Loucy (cell line): ENCODE measurements around the gene KLHL40.

Source experiments
- H2AFZ ChIP-seq: fragments of 200-600 bp; sonication (generic); 2 replicates; pipeline ENCODE4 v1.6.0; 2016; ENCODE audit warnings: antibody characterized with exemption, mild to moderate bottlenecking, low read length, moderate library complexity
- H3F3A ChIP-seq: fragments of 200-600 bp; 2 replicates; pipeline ENCODE4 v1.6.0; 2016; ENCODE audit warnings: antibody characterized with exemption, low read depth, mild to moderate bottlenecking
- H3K27me3 ChIP-seq: fragments of 200-600 bp; sonication (generic); 2 replicates; pipeline ENCODE4 v1.6.1; 2014; ENCODE audit warnings: low read length, mild to moderate bottlenecking; ENCODE audit not compliant: insufficient read depth, poor library complexity, severe bottlenecking
- H3K36me3 ChIP-seq: fragments of 200-600 bp; sonication (generic); 2 replicates; pipeline ENCODE4 v1.6.1; 2016; ENCODE audit warnings: low read length; ENCODE audit not compliant: insufficient read depth
- H3K4me1 ChIP-seq: fragments of 200-600 bp; sonication (generic); 2 replicates; pipeline ENCODE4 v1.5.1; 2014; ENCODE audit warnings: low read length, mild to moderate bottlenecking; ENCODE audit not compliant: insufficient read depth, poor library complexity, severe bottlenecking
- H3K4me2 ChIP-seq: fragments of 200-600 bp; sonication (generic); 2 replicates; pipeline ENCODE4 v1.6.0; 2014; ENCODE audit warnings: antibody characterized with exemption, low read length, low read depth, mild to moderate bottlenecking; ENCODE audit not compliant: poor library complexity, severe bottlenecking
- H3K4me3 ChIP-seq: fragments of 200-600 bp; sonication (generic); 2 replicates; pipeline ENCODE4 v1.5.1; 2014; ENCODE audit warnings: low read length, mild to moderate bottlenecking, mixed read lengths; ENCODE audit not compliant: poor library complexity, severe bottlenecking
- H3K79me2 ChIP-seq: fragments of 200-600 bp; sonication (generic); 2 replicates; pipeline ENCODE4 v1.6.1; 2014; ENCODE audit warnings: low read length; ENCODE audit not compliant: insufficient read depth
- H3K9ac ChIP-seq: fragments of 200-600 bp; sonication (generic); 2 replicates; pipeline ENCODE4 v1.6.0; 2014; ENCODE audit warnings: mild to moderate bottlenecking, low read depth, low read length, moderate library complexity; ENCODE audit not compliant: poor library complexity, severe bottlenecking
- H3K9me2 ChIP-seq: fragments of 200-600 bp; sonication (generic); replicated peaks from 2 replicates; pipeline ENCODE4 v1.6.1; 2016; ENCODE audit warnings: low read depth, low read length, mixed read lengths
- H3K9me3 ChIP-seq: fragments of 200-600 bp; sonication (generic); 2 replicates; pipeline ENCODE4 v1.6.1; 2014; ENCODE audit warnings: mild to moderate bottlenecking, antibody characterized with exemption, low read length, low read depth; ENCODE audit not compliant: insufficient read depth
- H4K20me1 ChIP-seq: fragments of 200-600 bp; sonication (generic); 2 replicates; pipeline ENCODE4 v1.6.0; 2014; ENCODE audit warnings: antibody characterized with exemption, low read length, mild to moderate bottlenecking; ENCODE audit not compliant: insufficient read depth, poor library complexity, severe bottlenecking
- EZH2phosphoT487 ChIP-seq: fragments of 200-600 bp; IDR thresholded peaks from 2 replicates; pipeline ENCODE4 v1.6.1; 2018; ENCODE audit warnings: antibody characterized with exemption, mild to moderate bottlenecking, moderate library complexity, borderline replicate concordance
- TF ChIP-seq, protein P1 (sequence below): fragments of 200-600 bp; sonication (generic); conservative IDR thresholded peaks from 2 replicates; pipeline ENCODE4 v1.5.1; 2014; ENCODE audit warnings: mild to moderate bottlenecking, antibody characterized with exemption, low read length

KLHL40 gene, protein sequence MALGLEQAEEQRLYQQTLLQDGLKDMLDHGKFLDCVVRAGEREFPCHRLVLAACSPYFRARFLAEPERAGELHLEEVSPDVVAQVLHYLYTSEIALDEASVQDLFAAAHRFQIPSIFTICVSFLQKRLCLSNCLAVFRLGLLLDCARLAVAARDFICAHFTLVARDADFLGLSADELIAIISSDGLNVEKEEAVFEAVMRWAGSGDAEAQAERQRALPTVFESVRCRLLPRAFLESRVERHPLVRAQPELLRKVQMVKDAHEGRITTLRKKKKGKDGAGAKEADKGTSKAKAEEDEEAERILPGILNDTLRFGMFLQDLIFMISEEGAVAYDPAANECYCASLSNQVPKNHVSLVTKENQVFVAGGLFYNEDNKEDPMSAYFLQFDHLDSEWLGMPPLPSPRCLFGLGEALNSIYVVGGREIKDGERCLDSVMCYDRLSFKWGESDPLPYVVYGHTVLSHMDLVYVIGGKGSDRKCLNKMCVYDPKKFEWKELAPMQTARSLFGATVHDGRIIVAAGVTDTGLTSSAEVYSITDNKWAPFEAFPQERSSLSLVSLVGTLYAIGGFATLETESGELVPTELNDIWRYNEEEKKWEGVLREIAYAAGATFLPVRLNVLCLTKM

DNA sequence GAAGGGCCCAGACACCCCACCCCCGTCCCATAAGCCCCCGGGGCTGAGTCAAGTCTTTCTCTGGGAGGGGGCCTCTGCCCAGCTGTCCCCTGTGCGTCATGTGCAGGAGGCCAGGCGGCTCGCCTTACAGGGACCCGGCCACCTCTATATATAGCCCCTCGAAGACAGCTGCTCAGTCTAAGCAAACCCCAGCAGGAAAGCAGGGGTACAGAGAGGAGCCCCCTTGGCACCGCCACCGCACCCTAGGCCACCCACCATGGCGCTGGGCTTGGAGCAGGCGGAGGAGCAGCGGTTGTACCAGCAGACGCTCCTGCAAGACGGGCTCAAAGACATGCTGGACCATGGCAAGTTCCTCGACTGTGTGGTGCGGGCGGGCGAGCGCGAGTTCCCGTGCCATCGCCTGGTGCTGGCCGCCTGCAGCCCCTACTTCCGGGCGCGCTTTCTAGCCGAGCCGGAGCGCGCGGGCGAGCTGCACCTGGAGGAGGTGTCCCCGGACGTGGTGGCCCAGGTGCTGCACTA is at the start of gene KLHL40:
Gene KLHL40, plus strand, starts transcription at position 175 of the 519 bp plus-strand sequence. Its CDS starts 82 bp downstream, at position 257.
- Histone ChIP-seq H3K36me3 (no peaks in the 10 kb centered on the region), H2AFZ (no peak within 1 kb of the TSS), H4K20me1 (no peaks in the 10 kb centered on the region), H3F3A (no peaks in the 10 kb centered on the region), H3K4me2 (no peak within 1 kb of the TSS), H3K9me3 (no peaks in the 10 kb centered on the region), H3K9me2 (no peaks in the 10 kb centered on the region), H3K4me1 (no peaks in the 10 kb centered on the region), H3K79me2 (no peaks in the 10 kb centered on the region), H3K4me3 (no peak within 1 kb of the TSS), H3K9ac (no peak within 1 kb of the TSS), H3K27me3 (no peaks in the 10 kb centered on the region)
- TF ChIP-seq, protein P1, sequence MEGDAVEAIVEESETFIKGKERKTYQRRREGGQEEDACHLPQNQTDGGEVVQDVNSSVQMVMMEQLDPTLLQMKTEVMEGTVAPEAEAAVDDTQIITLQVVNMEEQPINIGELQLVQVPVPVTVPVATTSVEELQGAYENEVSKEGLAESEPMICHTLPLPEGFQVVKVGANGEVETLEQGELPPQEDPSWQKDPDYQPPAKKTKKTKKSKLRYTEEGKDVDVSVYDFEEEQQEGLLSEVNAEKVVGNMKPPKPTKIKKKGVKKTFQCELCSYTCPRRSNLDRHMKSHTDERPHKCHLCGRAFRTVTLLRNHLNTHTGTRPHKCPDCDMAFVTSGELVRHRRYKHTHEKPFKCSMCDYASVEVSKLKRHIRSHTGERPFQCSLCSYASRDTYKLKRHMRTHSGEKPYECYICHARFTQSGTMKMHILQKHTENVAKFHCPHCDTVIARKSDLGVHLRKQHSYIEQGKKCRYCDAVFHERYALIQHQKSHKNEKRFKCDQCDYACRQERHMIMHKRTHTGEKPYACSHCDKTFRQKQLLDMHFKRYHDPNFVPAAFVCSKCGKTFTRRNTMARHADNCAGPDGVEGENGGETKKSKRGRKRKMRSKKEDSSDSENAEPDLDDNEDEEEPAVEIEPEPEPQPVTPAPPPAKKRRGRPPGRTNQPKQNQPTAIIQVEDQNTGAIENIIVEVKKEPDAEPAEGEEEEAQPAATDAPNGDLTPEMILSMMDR, result no peak
- TF ChIP-seq EZH2phosphoT487, result no peak

DNA sequence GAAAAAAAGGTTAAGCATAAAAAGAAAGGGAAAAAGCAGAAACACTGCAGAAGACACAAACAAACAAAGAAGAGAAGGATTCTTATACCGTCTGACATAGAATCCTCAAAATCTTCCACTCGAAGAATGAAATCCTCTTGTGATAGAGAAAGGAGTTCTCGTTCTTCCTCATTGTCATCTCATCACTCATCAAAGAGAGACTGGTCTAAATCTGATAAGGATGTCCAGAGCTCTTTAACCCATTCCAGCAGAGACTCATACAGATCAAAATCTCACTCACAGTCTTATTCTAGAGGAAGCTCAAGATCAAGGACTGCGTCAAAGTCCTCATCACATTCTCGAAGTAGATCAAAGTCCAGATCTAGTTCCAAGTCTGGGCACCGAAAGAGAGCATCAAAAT is 48.3 kb upstream of the KLHL40 start:
- peaks cover 3% of the 10 kb centered on the region for H4K20me1 ChIP-seq
- no peak overlapping the region for H3K4me3 ChIP-seq
- TF ChIP-seq EZH2phosphoT487, result no peak
- TF ChIP-seq, protein P1, result no peak
- H3K79me2 ChIP-seq, result peaks cover 10% of the 10 kb centered on the region; the same call in 1 of the 2 replicates
- no peaks in the 10 kb centered on the region for H3K27me3 ChIP-seq
- H2AFZ ChIP-seq, result no peak overlapping the region
- no peak overlapping the region for H3K4me2 ChIP-seq
- H3K9me3 ChIP-seq, result no peaks in the 10 kb centered on the region
- H3K36me3 ChIP-seq, result peaks cover 93% of the 10 kb centered on the region
- H3K9ac ChIP-seq, result no peak overlapping the region
- no peaks in the 10 kb centered on the region for H3K9me2 ChIP-seq
- no peaks in the 10 kb centered on the region for H3F3A ChIP-seq
- H3K4me1 ChIP-seq, result no peaks in the 10 kb centered on the region

DNA sequence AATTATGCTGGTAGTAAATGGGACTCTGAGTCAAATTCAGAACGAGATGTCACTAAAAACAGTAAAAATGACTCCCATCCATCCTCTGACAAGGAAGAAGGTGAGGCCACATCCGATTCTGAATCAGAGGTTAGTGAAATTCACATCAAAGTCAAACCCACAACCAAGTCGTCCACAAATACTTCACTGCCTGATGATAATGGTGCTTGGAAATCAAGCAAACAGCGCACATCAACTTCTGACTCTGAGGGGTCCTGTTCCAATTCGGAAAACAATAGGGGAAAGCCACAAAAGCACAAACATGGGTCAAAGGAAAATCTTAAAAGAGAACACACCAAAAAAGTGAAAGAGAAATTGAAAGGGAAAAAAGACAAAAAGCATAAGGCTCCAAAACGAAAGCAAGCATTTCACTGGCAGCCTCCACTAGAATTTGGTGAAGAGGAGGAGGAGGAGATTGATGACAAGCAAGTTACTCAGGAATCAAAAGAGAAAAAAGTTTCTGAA is 46.9 kb upstream of the KLHL40 start:
- no peaks in the 10 kb centered on the region for H3K4me1 ChIP-seq
- H3K4me2 ChIP-seq, result no peak overlapping the region
- peaks cover 92% of the 10 kb centered on the region for H3K36me3 ChIP-seq
- TF ChIP-seq, protein P1, result no peak
- TF ChIP-seq EZH2phosphoT487, result no peak
- no peaks in the 10 kb centered on the region for H3F3A ChIP-seq
- no peaks in the 10 kb centered on the region for H3K9me3 ChIP-seq
- H3K4me3 ChIP-seq, result no peak overlapping the region
- H3K79me2 ChIP-seq, result peaks cover 10% of the 10 kb centered on the region; the same call in 1 of the 2 replicates
- no peaks in the 10 kb centered on the region for H3K27me3 ChIP-seq
- H3K9ac ChIP-seq, result no peak overlapping the region
- H4K20me1 ChIP-seq, result peaks cover 3% of the 10 kb centered on the region
- H3K9me2 ChIP-seq, result no peaks in the 10 kb centered on the region
- no peak overlapping the region for H2AFZ ChIP-seq
